ENCODE measurements around the gene KIF24.

DNA sequence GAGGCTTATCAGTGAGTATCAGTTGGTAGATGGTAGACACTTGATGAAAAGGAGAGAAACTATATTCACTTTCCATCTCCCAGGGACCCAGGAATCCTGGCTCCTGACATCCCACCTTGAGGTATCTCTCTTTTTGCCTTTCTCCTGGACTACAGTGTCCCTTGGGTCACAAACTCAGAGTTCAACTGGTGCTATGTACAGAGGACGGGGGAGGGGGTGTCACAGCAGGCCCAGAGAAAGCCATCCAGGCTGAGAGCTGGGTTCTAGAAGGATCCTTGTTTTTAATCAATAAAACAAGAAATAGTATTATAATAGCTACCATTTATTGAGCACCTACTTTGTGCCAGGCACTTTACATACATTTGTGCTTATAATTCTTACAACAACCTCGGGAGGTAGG is 37.3 kb upstream of the KIF24 start:
- no peak for TF ChIP-seq POLR2A (IDR thresholded peaks at IDR 0.05)
- TF ChIP-seq, protein P1, sequence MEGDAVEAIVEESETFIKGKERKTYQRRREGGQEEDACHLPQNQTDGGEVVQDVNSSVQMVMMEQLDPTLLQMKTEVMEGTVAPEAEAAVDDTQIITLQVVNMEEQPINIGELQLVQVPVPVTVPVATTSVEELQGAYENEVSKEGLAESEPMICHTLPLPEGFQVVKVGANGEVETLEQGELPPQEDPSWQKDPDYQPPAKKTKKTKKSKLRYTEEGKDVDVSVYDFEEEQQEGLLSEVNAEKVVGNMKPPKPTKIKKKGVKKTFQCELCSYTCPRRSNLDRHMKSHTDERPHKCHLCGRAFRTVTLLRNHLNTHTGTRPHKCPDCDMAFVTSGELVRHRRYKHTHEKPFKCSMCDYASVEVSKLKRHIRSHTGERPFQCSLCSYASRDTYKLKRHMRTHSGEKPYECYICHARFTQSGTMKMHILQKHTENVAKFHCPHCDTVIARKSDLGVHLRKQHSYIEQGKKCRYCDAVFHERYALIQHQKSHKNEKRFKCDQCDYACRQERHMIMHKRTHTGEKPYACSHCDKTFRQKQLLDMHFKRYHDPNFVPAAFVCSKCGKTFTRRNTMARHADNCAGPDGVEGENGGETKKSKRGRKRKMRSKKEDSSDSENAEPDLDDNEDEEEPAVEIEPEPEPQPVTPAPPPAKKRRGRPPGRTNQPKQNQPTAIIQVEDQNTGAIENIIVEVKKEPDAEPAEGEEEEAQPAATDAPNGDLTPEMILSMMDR (IDR thresholded peaks at IDR 0.05): no peak
